GM21737 (cell line): ENCODE data around the gene SORBS1.

ENCODE experiments used
- ATAC-seq: cut with Tn5 transposase; IDR thresholded peaks from one replicate; pipeline ENCODE4 v1.9.1; 2021; ENCODE audit warnings: mild to moderate bottlenecking, moderate library complexity; ENCODE audit not compliant: unreplicated experiment

Gene SORBS1

DNA sequence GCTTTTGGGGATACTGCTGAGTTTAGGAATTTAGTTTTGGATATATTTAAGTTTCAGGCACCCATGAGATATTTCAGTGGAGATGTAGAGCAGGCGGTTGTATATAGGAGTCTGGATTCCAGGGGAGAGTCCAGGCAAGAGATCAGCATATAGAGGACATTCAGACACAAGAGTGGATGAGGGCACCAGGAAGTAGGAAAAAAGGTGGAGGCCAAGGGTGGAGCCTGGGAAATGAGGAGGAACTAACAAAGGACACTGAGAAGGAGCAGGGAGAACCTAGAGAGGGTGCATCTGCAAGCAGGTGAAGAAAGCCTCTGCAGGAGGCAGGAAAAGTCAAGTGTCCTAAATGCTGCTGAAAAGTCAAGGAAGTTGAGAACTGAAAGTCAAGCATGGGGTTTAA lies 257.2 kb downstream of the SORBS1 start:
- ATAC-seq = no peak

- no peak for ATAC-seq
Measured at GRCh38 chr10:95303535-95303934, 257.6 kb downstream of the SORBS1 start.

- ATAC-seq = no peak
Measured at GRCh38 chr10:95300022-95300539, 261.1 kb downstream of the SORBS1 start.

GRCh38 chr10:95297402-95297801 lies 263.8 kb downstream of the SORBS1 start:
- peak; percentile 35 for ATAC-seq

GRCh38 chr10:95296764-95297163 lies 264.4 kb downstream of the SORBS1 start:
- no peak for ATAC-seq

- ATAC-seq = peak; percentile 71
Measured at GRCh38 chr10:95295031-95295755, 266.0 kb downstream of the SORBS1 start.

DNA sequence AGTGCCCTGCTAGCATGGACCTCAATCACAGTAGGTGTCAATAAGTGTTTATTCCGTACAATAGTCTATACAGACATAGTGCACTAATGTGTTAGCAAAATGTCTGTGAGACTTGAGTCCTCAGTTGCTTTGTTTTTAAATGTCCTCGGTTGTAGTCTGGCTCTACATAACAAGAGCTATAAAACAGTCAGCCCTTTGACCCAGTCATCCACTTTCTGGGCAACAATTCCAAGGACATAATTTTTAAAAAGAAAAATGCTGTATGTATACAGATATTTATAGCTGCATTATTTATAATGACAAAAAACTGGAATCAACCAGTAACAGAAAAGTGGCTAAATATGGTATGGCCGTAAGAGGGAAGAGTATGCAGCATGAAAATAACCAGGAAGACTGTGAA lies 267.5 kb downstream of the SORBS1 start:
- no peak for ATAC-seq

- no peak for ATAC-seq
Measured at GRCh38 chr10:95291365-95292039, 269.7 kb downstream of the SORBS1 start.

- ATAC-seq = peak; percentile 40
Measured at GRCh38 chr10:95290461-95291364, 270.5 kb downstream of the SORBS1 start, which contains the start of gene PDLIM1. Gene PDLIM1 (minus strand): TSS chr10:95291003. CDS start chr10:95290915, 88 bp downstream.

- no peak for ATAC-seq
Measured at GRCh38 chr10:95289921-95290421, 271.2 kb downstream of the SORBS1 start.

DNA sequence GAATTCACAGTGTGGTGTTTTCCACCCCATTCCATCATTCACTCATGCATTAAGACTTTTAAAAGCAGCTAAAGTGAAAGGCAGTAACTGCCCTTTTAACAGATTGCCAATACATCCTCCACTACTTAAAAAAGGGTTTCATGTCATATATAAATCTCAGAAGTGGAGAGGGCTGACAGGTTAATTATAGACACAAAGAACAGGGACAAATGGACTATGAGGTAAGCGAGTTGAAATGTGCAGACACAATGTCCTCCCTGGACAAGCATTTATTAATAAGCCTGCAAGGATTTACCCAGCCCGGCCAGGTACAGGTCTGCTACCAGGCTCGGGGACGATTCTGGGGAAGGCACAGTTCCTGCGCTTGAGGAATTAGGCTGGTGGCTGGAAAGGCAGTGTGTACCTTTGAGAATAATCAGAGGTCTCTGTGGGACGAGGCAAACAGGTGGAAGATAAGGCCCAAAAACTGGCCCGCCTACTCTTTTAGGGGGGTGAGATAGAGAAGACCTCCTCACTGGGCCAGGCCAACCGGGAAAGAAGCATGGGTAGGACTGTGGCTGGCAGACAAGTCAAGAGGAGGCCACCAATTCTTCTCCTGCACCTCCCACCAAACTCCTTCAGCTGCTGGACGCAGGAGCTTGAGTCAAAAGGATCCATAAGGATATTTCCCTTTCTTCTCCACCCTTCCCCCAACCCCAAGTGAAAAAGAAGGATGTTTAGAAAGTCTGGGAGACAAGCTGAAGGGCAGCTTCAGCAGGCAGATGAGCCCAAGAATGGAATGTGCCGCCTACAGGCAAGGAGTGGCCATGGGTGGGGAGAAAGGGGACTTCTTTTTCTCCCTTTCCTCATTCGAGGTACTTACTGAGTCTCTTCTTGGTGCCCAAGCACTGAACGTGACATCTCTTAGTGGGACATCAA lies 271.9 kb downstream of the SORBS1 start:
- no peak for ATAC-seq

DNA sequence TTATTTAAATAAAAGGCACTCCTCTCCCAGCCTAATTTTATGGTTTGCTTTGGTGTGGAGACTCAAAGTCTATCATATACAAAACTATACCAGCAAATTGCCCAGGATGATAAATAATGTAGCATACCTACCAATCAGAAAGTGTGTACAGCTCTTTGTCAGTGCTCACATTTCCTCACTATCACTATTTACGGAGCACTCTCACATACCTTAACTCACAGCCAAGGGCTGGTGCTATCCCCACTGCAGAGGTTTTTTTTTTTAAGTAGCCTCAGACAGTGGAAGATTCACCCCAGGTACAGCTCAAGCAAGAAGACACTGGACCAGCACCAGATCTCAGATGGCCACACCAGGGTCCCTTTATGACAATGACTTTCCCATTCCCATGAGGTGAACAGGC lies 272.9 kb downstream of the SORBS1 start:
- ATAC-seq = no peak

GRCh38 chr10:95287281-95287680 lies 273.9 kb downstream of the SORBS1 start:
- ATAC-seq = no peak

DNA sequence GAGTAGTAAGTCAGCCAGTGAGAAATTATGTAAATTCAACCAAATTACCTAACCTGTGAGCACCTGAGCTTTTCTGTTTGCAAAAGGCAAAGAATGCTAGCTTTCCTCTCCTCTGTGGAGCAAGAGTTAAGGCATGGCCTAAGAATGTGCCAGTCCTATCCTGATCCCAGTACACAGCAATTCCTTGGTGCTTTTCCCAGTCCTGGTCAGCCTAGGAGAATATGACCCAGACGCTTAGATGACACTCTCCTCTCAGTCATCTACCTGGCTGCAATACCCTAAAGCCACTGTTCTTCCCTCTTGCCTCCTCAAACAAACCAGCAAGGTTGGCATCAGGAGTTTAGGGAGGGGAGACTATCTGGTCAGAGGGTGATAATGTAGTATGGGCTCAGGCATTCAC lies 274.5 kb downstream of the SORBS1 start:
- no peak for ATAC-seq

- no peak for ATAC-seq
Measured at GRCh38 chr10:95285556-95285955, 275.6 kb downstream of the SORBS1 start.

GRCh38 chr10:95284807-95285206 lies 276.4 kb downstream of the SORBS1 start:
- ATAC-seq = no peak

- ATAC-seq = no peak
Measured at GRCh38 chr10:95282107-95282506, 279.1 kb downstream of the SORBS1 start.

DNA sequence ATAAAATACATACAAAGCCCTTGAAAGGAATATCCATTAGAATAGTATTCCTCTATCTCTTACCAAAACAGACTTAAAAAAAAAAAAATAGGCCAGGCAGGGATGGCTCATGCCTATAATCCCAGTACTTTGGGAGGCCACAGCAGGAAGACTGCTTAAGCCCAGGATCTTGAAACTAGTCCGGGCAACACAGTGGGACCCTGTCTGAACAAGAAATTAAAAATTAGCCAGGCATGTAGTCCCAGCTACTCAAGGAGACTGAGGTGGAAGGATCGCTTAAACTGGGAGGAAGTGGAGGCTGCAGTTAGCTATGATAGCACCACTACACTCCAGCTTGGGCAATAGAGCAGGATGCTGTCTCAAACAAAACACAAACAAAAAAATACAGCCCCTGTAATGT lies 280.0 kb downstream of the SORBS1 start:
- ATAC-seq = no peak

GRCh38 chr10:95280637-95281036 lies 280.5 kb downstream of the SORBS1 start:
- no peak for ATAC-seq
